Measurements from ENCODE around the gene OR10G7.

OR10G7 gene

GRCh38 chr11:124075492-124075840 is 34.3 kb upstream of the OR10G7 start:
- 92 to 96% methylated on average over 4 of the region's 6 CpGs for WGBS, 2 experiments (ENCODE audit: insufficient coverage in 2 of 2)
- Histone ChIP-seq H3K4me3 (ENCODE audit: extremely low read depth, insufficient read depth, low read length, poor library complexity, severe bottlenecking) (no peak overlapping the region), H3K9me3 (ENCODE audit: control insufficient read depth, low read length) (no peaks in the 10 kb centered on the region), H3K27ac (ENCODE audit: low read depth, low read length, severe bottlenecking) (no peak overlapping the region), H3K36me3 (ENCODE audit: control insufficient read depth, insufficient read depth, low read length) (no peaks in the 10 kb centered on the region), H3K4me1 (ENCODE audit: control insufficient read depth, insufficient read depth, low read length, poor library complexity, severe bottlenecking) (peaks cover 2% of the 10 kb centered on the region)

DNA sequence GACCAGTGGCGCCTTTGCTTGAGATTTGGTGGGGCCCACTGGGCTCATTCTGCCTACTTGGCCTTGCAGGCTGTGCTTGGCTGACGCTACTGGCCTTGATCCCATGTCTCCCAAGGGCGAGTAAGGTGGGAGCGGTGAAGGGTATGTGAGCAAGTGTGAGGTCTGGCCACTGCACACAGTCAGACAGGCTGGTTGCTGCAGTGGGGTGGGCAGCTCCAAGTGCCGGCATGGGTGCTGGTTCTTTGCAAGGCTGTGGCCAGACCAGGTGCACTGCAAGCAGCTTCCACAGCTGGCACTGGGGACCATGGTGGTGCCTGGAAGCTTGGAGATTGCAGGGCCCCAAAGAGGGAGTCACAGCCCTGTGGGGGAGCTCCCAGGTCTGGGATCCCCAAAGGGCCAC is 33.4 kb upstream of the OR10G7 start:
- H3K36me3 ChIP-seq (ENCODE audit: control insufficient read depth, insufficient read depth, low read length), result no peaks in the 10 kb centered on the region
- H3K4me1 ChIP-seq (ENCODE audit: control insufficient read depth, insufficient read depth, low read length, poor library complexity, severe bottlenecking), result no peaks in the 10 kb centered on the region
- no peak overlapping the region for H3K4me3 ChIP-seq (ENCODE audit: extremely low read depth, insufficient read depth, low read length, poor library complexity, severe bottlenecking)
- no peaks in the 10 kb centered on the region for H3K9me3 ChIP-seq (ENCODE audit: control insufficient read depth, low read length)
- H3K27ac ChIP-seq (ENCODE audit: low read depth, low read length, severe bottlenecking), result no peak overlapping the region
- 82 to 97% methylated on average over 3 of the region's 5 CpGs for WGBS, 2 experiments (ENCODE audit: insufficient coverage in 2 of 2)

GRCh38 chr11:124072147-124072546 is 31.0 kb upstream of the OR10G7 start:
- no peak overlapping the region for H3K4me3 ChIP-seq (ENCODE audit: extremely low read depth, insufficient read depth, low read length, poor library complexity, severe bottlenecking)
- no peaks in the 10 kb centered on the region for H3K4me1 ChIP-seq (ENCODE audit: control insufficient read depth, insufficient read depth, low read length, poor library complexity, severe bottlenecking)
- H3K9me3 ChIP-seq (ENCODE audit: control insufficient read depth, low read length), result no peaks in the 10 kb centered on the region
- no peak overlapping the region for H3K27ac ChIP-seq (ENCODE audit: low read depth, low read length, severe bottlenecking)
- H3K36me3 ChIP-seq (ENCODE audit: control insufficient read depth, insufficient read depth, low read length), result no peaks in the 10 kb centered on the region
- WGBS, 2 experiments (ENCODE audit: insufficient coverage in 2 of 2), result 100% methylated on average over 1 of the region's 8 CpGs

GRCh38 chr11:124071623-124071948 is 30.5 kb upstream of the OR10G7 start:
- WGBS, 2 experiments (ENCODE audit: insufficient coverage in 2 of 2), result 80 to 95% methylated on average over 3 to 4 of the region's 4 CpGs
- Histone ChIP-seq H3K27ac (ENCODE audit: low read depth, low read length, severe bottlenecking) (no peak overlapping the region), H3K4me1 (ENCODE audit: control insufficient read depth, insufficient read depth, low read length, poor library complexity, severe bottlenecking) (no peaks in the 10 kb centered on the region)

DNA sequence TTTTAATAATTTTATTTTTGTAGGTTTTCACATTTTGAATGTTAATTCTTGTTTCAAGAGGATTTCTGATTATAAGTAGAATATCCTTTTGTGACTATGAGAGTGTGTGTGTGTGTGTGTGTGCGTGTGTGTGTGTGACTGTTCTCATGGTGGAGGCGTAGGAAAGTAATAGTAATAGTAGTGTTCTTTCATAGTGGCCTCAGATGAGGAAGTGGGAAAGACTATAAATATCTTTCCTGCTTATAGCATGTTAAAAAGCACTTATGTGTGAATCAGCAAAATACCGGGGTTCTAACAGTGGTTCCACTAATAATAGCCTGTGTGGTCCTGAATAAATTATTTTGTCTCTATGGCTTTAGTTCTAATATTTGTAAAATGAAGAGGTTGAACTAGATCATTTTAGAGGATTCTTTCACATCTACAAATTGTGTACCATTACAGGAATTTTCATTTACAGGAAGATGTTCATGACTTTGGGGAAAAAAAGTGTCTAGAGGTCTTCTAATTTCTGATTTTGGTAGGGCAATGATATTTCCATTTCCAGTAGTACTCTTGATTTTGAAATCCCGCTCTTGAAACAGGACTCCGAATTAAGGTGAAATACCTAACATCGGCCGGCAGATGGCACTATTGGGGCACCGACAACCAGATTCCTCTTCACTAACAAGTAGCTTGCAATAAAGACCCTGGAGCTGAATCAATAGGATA is 29.9 kb upstream of the OR10G7 start:
- H3K4me1 ChIP-seq (ENCODE audit: control insufficient read depth, insufficient read depth, low read length, poor library complexity, severe bottlenecking), result no peaks in the 10 kb centered on the region
- WGBS, 2 experiments (ENCODE audit: insufficient coverage in 2 of 2), result 13 to 17% methylated on average over 2 of the region's 8 CpGs
- no peaks in the 10 kb centered on the region for H3K36me3 ChIP-seq (ENCODE audit: control insufficient read depth, insufficient read depth, low read length)
- no peaks in the 10 kb centered on the region for H3K9me3 ChIP-seq (ENCODE audit: control insufficient read depth, low read length)
- no peak overlapping the region for H3K27ac ChIP-seq (ENCODE audit: low read depth, low read length, severe bottlenecking)
- H3K4me3 ChIP-seq (ENCODE audit: extremely low read depth, insufficient read depth, low read length, poor library complexity, severe bottlenecking), result no peak overlapping the region

More at GRCh38 chr11:124071623-124071948, 30.5 kb upstream of the OR10G7 start:
- Histone ChIP-seq H3K4me3 (ENCODE audit: extremely low read depth, insufficient read depth, low read length, poor library complexity, severe bottlenecking) (no peak overlapping the region), H3K36me3 (ENCODE audit: control insufficient read depth, insufficient read depth, low read length) (no peaks in the 10 kb centered on the region), H3K9me3 (ENCODE audit: control insufficient read depth, low read length) (no peaks in the 10 kb centered on the region)

DNA sequence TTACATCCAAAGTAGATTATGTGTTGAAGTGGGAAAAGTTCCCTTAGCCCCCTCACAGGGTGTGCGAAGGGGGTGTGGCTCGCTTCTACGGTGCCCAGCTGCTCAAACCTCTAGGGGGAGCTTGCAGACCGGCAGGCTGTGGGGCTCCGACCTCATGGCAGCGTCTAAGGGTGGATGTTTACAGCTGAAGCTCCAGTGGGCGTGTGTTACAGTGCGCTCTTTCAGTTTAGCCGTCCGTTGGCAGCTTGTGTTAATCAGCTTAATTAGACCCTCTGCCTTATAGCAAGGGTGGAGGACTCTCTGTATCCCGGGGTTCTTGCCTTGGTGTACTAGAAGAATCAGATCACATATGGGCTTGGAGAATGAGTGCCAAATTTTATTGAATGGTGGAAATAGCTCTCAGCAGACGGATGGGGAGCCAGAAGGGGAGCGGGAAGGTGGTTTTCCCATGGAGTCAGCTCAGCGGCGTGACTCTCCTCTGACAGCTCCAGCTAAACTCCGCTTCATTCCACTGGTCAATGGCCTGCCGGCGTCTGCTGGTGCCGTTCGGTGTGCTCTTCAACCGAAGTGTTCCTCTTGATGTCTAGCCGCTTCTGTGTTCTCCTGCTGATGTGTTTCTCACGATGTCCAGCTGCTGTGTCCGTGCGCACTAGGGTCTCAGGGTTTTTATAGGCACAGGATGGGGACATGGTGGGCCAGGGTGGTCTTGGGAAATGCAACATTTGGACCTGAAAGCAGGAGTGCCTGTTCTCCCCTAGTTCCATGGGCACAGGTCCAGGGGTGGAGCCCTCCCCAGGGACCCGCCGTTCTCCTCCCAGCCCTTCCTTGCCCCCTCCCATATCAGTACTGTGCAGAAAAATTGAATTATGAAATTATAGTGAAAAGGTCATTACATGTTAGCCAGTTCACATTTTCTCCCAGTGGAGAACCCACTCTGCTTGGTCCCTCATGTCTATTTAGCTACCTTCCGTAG is 28.6 kb upstream of the OR10G7 start:
- Histone ChIP-seq H3K4me1 (ENCODE audit: control insufficient read depth, insufficient read depth, low read length, poor library complexity, severe bottlenecking) (no peaks in the 10 kb centered on the region), H3K27ac (ENCODE audit: low read depth, low read length, severe bottlenecking) (no peak overlapping the region), H3K9me3 (ENCODE audit: control insufficient read depth, low read length) (no peaks in the 10 kb centered on the region), H3K36me3 (ENCODE audit: control insufficient read depth, insufficient read depth, low read length) (no peaks in the 10 kb centered on the region), H3K4me3 (ENCODE audit: extremely low read depth, insufficient read depth, low read length, poor library complexity, severe bottlenecking) (no peak overlapping the region)
- WGBS, 2 experiments (ENCODE audit: insufficient coverage in 2 of 2), result 68 to 81% methylated on average over 19 to 24 of the region's 28 CpGs

DNA sequence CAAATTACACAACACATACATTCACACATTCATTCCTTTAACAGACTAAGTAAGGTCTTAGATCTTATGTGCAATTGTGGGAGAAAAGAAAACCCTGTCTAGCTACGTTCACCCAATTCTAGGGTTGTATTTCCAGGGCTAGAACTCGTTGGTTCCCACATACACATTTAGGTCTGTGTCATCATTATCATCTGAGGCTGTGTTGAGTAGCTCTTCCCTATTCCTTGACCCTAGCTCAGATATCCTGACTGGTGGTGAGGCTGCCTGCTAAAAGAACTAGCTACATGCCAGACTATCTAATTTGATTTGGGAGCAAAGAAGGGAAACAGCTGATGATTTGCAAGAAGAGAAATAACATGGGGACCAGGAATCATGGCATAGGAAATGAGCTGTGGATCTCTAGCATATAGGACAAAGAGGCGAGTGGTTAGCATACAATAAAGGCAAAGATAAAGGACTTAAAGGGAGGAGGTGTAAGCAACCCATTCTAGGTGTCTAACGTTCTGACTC is 27.5 kb upstream of the OR10G7 start:
- H3K4me3 ChIP-seq (ENCODE audit: extremely low read depth, insufficient read depth, low read length, poor library complexity, severe bottlenecking), result no peak overlapping the region
- H3K4me1 ChIP-seq (ENCODE audit: control insufficient read depth, insufficient read depth, low read length, poor library complexity, severe bottlenecking), result no peaks in the 10 kb centered on the region
- H3K36me3 ChIP-seq (ENCODE audit: control insufficient read depth, insufficient read depth, low read length), result no peaks in the 10 kb centered on the region
- no peak overlapping the region for H3K27ac ChIP-seq (ENCODE audit: low read depth, low read length, severe bottlenecking)
- 100% methylated on average over 2 of the region's 4 CpGs; no CpG with 5 or more reads in 1 of the 2 experiments for WGBS, 2 experiments (ENCODE audit: insufficient coverage in 2 of 2)
- no peaks in the 10 kb centered on the region for H3K9me3 ChIP-seq (ENCODE audit: control insufficient read depth, low read length)

GRCh38 chr11:124052966-124053365 is 11.8 kb upstream of the OR10G7 start:
- Histone ChIP-seq H3K36me3 (ENCODE audit: control insufficient read depth, insufficient read depth, low read length) (no peaks in the 10 kb centered on the region), H3K9me3 (ENCODE audit: control insufficient read depth, low read length) (no peaks in the 10 kb centered on the region), H3K4me3 (ENCODE audit: extremely low read depth, insufficient read depth, low read length, poor library complexity, severe bottlenecking) (no peak overlapping the region), H3K27ac (ENCODE audit: low read depth, low read length, severe bottlenecking) (no peak overlapping the region), H3K4me1 (ENCODE audit: control insufficient read depth, insufficient read depth, low read length, poor library complexity, severe bottlenecking) (no peaks in the 10 kb centered on the region)
- WGBS, 2 experiments (ENCODE audit: insufficient coverage in 2 of 2), result 100% methylated on average over 1 of the region's 3 CpGs

- no peaks in the 10 kb centered on the region for H3K4me1 ChIP-seq (ENCODE audit: control insufficient read depth, insufficient read depth, low read length, poor library complexity, severe bottlenecking)
- H3K27ac ChIP-seq (ENCODE audit: low read depth, low read length, severe bottlenecking), result no peak overlapping the region
- WGBS, 2 experiments (ENCODE audit: insufficient coverage in 2 of 2), result 83% methylated on average over 1 of the region's 1 CpG; no CpG with 5 or more reads in 1 of the 2 experiments
- no peaks in the 10 kb centered on the region for H3K36me3 ChIP-seq (ENCODE audit: control insufficient read depth, insufficient read depth, low read length)
- no peaks in the 10 kb centered on the region for H3K9me3 ChIP-seq (ENCODE audit: control insufficient read depth, low read length)
- no peak overlapping the region for H3K4me3 ChIP-seq (ENCODE audit: extremely low read depth, insufficient read depth, low read length, poor library complexity, severe bottlenecking)
These were observed 9.6 kb upstream of the OR10G7 start for GRCh38 chr11:124050748-124051147.

GRCh38 chr11:124043420-124043819 is 2.3 kb upstream of the OR10G7 start:
- Histone ChIP-seq H3K27ac (ENCODE audit: low read depth, low read length, severe bottlenecking) (no peak overlapping the region), H3K36me3 (ENCODE audit: control insufficient read depth, insufficient read depth, low read length) (no peaks in the 10 kb centered on the region), H3K4me1 (ENCODE audit: control insufficient read depth, insufficient read depth, low read length, poor library complexity, severe bottlenecking) (no peaks in the 10 kb centered on the region), H3K4me3 (ENCODE audit: extremely low read depth, insufficient read depth, low read length, poor library complexity, severe bottlenecking) (no peak overlapping the region), H3K9me3 (ENCODE audit: control insufficient read depth, low read length) (no peaks in the 10 kb centered on the region)
- WGBS, 2 experiments (ENCODE audit: insufficient coverage in 2 of 2), result 74 to 100% methylated on average over 1 to 2 of the region's 4 CpGs
